Endothelial cell of umbilical vein (primary cell): ENCODE results near the gene SLCO3A1.

Source experiments
- EZH2 ChIP-seq: IDR thresholded peaks from 2 replicates; pipeline ENCODE4 v1.6.1; 2012; ENCODE audit warnings: borderline replicate concordance, low read depth, mild to moderate bottlenecking, moderate library complexity, low read length, inconsistent platforms; ENCODE audit not compliant: severe bottlenecking
- FOS ChIP-seq: IDR thresholded peaks from 2 replicates; pipeline ENCODE4 v1.6.1; 2011; ENCODE audit warnings: mild to moderate bottlenecking, low read length, moderate library complexity, borderline replicate concordance; ENCODE audit not compliant: insufficient read depth
- GATA2 ChIP-seq: IDR thresholded peaks from 2 replicates; pipeline ENCODE4 v1.7.0; 2011; ENCODE audit warnings: low read depth, mild to moderate bottlenecking, moderate library complexity, mixed read lengths, low read length; ENCODE audit not compliant: insufficient read length, insufficient read depth
- JUN ChIP-seq: IDR thresholded peaks from 2 replicates; pipeline ENCODE4 v1.6.1; 2011; ENCODE audit warnings: borderline replicate concordance, low read depth; ENCODE audit not compliant: insufficient read length, insufficient read depth
- MAX ChIP-seq: IDR thresholded peaks from 2 replicates; pipeline ENCODE4 v1.6.1; 2011; ENCODE audit not compliant: insufficient read depth, insufficient read length
- MYC ChIP-seq: IDR thresholded peaks from one replicate; pipeline ENCODE4 v1.6.1; 2011; ENCODE audit warnings: mild to moderate bottlenecking, low read depth, low read length
- POLR2A ChIP-seq: IDR thresholded peaks from 2 replicates; pipeline ENCODE4 v1.6.1; 2012; ENCODE audit warnings: low read depth, mild to moderate bottlenecking, control low read depth, low read length
- POLR2AphosphoS5 ChIP-seq: IDR thresholded peaks from 2 replicates; pipeline ENCODE4 v1.6.1; 2012; ENCODE audit warnings: low read depth, mild to moderate bottlenecking, control low read depth, low read length, moderate library complexity; ENCODE audit not compliant: insufficient read depth
- TF ChIP-seq, protein P1 (sequence below), 2 donors: IDR thresholded peaks; 1 replicate in 1 of 2; 2 replicates in 1 of 2; pipeline ENCODE4 v1.5.1; 2011; ENCODE audit warnings: low read length in 2 of 2, mild to moderate bottlenecking in 2 of 2, moderate library complexity in 2 of 2, control low read depth in 1 of 2, inconsistent platforms in 1 of 2, low read depth in 1 of 2; ENCODE audit not compliant: insufficient read depth in 1 of 2; ENCODE audit errors: extremely low read depth in 1 of 2

DNA sequence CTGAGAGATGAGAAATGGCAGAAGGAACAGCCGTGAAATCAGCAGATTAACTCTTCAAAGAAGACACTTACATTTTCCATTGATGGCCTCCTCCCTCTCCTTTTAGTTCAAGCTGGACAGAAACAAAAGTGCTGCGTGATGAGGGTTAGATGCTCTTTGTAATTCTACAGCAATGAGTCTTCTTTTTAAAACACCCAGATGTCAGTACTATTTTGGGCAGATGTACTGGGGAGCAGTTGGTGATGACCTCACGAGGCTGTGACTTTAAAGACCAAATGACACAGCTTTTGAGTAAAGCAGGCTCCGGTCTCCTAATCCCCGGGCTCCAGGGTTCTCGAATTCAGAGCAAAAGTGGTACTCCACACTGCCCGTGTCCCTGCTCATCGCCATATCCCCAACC, 198.2 kb downstream of the SLCO3A1 start:
- no peak for TF ChIP-seq EZH2
- TF ChIP-seq, protein P1, sequence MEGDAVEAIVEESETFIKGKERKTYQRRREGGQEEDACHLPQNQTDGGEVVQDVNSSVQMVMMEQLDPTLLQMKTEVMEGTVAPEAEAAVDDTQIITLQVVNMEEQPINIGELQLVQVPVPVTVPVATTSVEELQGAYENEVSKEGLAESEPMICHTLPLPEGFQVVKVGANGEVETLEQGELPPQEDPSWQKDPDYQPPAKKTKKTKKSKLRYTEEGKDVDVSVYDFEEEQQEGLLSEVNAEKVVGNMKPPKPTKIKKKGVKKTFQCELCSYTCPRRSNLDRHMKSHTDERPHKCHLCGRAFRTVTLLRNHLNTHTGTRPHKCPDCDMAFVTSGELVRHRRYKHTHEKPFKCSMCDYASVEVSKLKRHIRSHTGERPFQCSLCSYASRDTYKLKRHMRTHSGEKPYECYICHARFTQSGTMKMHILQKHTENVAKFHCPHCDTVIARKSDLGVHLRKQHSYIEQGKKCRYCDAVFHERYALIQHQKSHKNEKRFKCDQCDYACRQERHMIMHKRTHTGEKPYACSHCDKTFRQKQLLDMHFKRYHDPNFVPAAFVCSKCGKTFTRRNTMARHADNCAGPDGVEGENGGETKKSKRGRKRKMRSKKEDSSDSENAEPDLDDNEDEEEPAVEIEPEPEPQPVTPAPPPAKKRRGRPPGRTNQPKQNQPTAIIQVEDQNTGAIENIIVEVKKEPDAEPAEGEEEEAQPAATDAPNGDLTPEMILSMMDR (IDR thresholded peaks at IDR 0.05; ENCODE audit: extremely low read depth in 1 of 2, insufficient read depth in 1 of 2, low read depth in 1 of 2, low read length in 2 of 2), result no peak
- TF ChIP-seq POLR2A, result no peak
- no peak for TF ChIP-seq POLR2AphosphoS5
- TF ChIP-seq MYC, result no peak
- no peak for TF ChIP-seq MAX
- TF ChIP-seq FOS, result no peak
- TF ChIP-seq JUN, result no peak
- no peak for TF ChIP-seq GATA2
